NT2/D1 (cell line): ENCODE data around the gene BRICD5.

ENCODE experiments used
- YY1 ChIP-seq: IDR thresholded peaks from 2 replicates; pipeline ENCODE4 v1.6.1; 2011; ENCODE audit not compliant: insufficient read length, insufficient read depth
- ZNF274 ChIP-seq: IDR thresholded peaks from 2 replicates; pipeline ENCODE4 v1.6.1; 2011; ENCODE audit warnings: mild to moderate bottlenecking, low read depth, low read length

DNA sequence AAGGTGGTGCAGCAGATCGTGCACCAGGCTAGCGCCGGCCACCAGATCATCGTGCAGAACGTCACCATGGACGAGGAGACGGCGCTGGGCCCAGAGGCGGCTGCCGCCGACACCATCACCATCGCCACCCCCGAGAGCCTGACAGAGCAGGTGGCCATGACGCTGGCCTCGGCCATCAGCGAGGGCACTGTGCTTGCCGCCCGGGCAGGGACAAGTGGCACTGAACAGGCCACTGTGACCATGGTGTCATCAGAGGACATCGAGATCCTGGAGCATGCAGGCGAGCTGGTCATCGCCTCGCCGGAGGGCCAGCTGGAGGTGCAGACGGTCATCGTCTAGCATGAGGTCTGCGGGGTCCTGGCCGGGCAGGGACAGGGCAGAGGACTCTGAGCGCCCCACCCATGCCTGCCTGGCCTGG, 24.6 kb upstream of the BRICD5 start:
- TF ChIP-seq ZNF274: no peak
- no peak for TF ChIP-seq YY1
